ENCODE data around the gene PDAP1. TPM values are rescaled to one million over a fixed set of nuclear protein-coding genes. Genes with fewer than 3 reads are reported as not detected.

Gene PDAP1
- polyA plus RNA-seq, 2 of the 4 experiments (the other 2 are of a cell fraction): 81.8 to 347 TPM

DNA sequence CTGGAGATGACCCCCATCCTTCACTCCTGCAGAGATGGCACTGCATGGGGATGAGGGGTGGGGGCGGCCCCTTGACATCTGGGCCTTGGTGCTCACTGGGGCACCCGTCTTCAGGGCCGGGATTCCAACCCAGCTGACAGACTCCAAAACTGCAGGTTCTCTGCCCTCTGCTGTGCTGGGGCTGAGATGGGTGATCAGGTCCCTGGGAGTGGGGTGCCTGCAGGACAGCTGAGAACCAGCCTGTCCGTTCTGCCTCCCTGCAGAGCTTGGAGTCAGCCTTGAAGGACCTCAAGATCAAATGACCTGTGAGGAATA is 14.3 kb downstream of the PDAP1 start (continued):
- TF ChIP-seq, protein P1, sequence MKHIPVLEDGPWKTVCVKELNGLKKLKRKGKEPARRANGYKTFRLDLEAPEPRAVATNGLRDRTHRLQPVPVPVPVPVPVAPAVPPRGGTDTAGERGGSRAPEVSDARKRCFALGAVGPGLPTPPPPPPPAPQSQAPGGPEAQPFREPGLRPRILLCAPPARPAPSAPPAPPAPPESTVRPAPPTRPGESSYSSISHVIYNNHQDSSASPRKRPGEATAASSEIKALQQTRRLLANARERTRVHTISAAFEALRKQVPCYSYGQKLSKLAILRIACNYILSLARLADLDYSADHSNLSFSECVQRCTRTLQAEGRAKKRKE (CRISPR knock-in tag; IDR thresholded peaks at IDR 0.05; ENCODE audit: low read depth): no peak

DNA sequence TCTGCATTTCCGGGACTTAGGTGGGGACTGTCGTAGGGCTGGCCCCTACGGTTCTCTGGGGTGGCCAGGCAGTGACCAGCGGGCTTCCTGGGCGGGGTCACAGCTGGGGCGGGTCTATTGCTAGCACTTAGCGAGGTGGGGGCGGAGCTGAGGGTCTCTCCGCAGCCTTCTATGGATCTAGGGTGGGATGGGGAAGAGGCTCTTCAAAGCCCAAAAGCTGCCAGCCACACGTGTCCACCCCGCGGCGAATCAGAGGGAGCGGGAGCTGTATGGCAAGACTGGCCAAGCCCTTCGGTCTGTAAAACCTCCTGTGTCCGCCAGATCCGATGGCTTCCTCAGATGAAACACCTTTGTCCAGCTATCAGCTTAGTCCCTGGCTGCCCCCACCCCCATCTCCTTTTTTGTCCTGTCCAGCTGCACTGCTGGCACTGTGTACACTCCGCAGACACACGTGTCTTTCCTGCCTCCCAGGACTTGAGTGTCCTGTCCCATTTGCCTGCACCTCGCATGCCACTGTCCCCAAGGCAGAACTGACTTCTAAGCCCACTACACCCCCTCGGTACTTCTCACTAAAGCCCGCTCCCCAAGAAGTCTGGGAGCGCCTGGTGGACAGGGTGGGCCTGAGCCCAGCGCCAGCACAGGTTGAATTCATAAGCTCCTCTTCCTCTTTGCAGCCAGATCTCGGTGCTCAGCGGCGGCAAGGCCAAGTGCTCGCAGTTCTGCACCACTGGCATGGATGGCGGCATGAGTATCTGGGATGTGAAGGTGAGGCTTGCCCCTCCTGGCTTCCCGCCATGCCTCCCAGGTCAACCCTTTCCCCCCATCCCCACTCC is 14.8 kb downstream of the PDAP1 start:
- ChIA-PET POLR2A (interaction anchor here (2.6 kb wide), 1 partner anchor 15 kb away, joined by 8 read pairs; the partner anchor contains the start of genes BUD31 and PDAP1), CTCF (interaction anchor here (1.0 to 1.6 kb wide), 3 partner anchors 8 to 353 kb away, joined by 3 to 4 read pairs (median 3); no protein-coding TSS in a partner anchor)
- no peak for DNase-seq (ENCODE audit: low read depth in 1 of 2, low spot score in 1 of 2)
- ATAC-seq: no peak; a peak in 1 of 6 replicates
- no peaks in the 10 kb centered on the region for H3K4me1 ChIP-seq
- FAIRE-seq: no peak
- TF ChIP-seq HDAC2 (IDR thresholded peaks at IDR 0.05): no peak
- TF ChIP-seq, protein P2, sequence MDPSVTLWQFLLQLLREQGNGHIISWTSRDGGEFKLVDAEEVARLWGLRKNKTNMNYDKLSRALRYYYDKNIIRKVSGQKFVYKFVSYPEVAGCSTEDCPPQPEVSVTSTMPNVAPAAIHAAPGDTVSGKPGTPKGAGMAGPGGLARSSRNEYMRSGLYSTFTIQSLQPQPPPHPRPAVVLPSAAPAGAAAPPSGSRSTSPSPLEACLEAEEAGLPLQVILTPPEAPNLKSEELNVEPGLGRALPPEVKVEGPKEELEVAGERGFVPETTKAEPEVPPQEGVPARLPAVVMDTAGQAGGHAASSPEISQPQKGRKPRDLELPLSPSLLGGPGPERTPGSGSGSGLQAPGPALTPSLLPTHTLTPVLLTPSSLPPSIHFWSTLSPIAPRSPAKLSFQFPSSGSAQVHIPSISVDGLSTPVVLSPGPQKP (IDR thresholded peaks at IDR 0.05; ENCODE audit: low read depth, low read length): no peak
- no peak for TF ChIP-seq CBX2 (IDR thresholded peaks at IDR 0.05; ENCODE audit: borderline replicate concordance, low read depth)
- no peak for TF ChIP-seq CBX8 (IDR thresholded peaks at IDR 0.05)
- TF ChIP-seq NR3C1 (IDR thresholded peaks at IDR 0.05): no peak
- TF ChIP-seq SMC3 (IDR thresholded peaks at IDR 0.05): no peak
- no peak for TF ChIP-seq RARB (CRISPR knock-in tag; IDR thresholded peaks at IDR 0.05)
- TF ChIP-seq, protein P3, sequence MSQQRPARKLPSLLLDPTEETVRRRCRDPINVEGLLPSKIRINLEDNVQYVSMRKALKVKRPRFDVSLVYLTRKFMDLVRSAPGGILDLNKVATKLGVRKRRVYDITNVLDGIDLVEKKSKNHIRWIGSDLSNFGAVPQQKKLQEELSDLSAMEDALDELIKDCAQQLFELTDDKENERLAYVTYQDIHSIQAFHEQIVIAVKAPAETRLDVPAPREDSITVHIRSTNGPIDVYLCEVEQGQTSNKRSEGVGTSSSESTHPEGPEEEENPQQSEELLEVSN (IDR thresholded peaks at IDR 0.05; ENCODE audit: borderline replicate concordance, low read depth): no peak
- TF ChIP-seq NFE2L2 (conservative IDR thresholded peaks at IDR 0.05; ENCODE audit: low read length): no peak
- TF ChIP-seq, protein P1 (CRISPR knock-in tag; IDR thresholded peaks at IDR 0.05; ENCODE audit: low read depth): no peak
- TF ChIP-seq KDM5A (IDR thresholded peaks at IDR 0.05): no peak
- TF ChIP-seq ZFP36 (IDR thresholded peaks at IDR 0.05; ENCODE audit: borderline replicate concordance, partially characterized antibody): no peak
- H3K4me2 ChIP-seq: no peak overlapping the region
- no peak overlapping the region for H3K27ac ChIP-seq
- no peaks in the 10 kb centered on the region for H3K9me3 ChIP-seq
- WGBS (ENCODE audit: missing lambda C conversion rate): 90% methylated on average over 30 of the region's 30 CpGs
- H3K4me3 ChIP-seq: no peak overlapping the region

DNA sequence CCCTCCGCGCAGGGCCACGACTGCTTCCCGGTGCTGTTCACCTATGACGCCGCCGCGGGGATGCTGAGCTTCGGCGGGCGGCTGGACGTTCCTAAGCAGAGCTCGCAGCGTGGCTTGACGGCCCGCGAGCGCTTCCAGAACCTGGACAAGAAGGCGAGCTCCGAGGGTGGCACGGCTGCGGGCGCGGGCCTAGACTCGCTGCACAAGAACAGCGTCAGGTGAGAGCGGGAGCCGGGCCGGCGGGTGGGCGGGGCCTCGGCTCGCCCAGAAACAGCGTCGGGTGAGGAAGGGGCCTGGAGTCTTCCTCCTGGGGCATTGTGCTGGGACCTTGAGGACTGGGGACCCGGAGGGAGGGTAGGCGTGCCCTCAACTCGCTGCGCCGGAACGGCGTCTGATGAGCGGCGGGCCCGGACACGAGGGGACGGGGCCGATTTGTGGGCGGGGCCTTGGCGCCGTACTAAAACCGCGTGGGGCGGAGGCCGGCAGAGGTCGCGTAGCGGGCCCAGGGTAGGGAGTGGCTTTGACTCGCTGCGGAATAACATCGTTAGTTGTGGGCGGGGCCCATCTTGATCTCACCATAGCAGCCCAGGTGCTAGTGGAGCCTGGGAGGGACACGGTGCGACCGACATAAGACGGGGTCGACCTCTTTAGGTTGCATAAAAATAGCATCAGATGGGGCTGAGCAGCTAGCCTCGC is 15.6 kb downstream of the PDAP1 start:
- CTCF ChIA-PET: interaction anchor here (0.8 to 1.2 kb wide), 3 partner anchors 13 to 352 kb away, joined by 3 to 4 read pairs (median 3); partner anchors contain the start of gene PDAP1
- FAIRE-seq (no peak), ATAC-seq (no peak), DNase-seq (ENCODE audit: low read depth in 1 of 2, low spot score in 1 of 2) (no peak)
- H3K9me3 ChIP-seq: no peaks in the 10 kb centered on the region
- H3K4me1 ChIP-seq: no peaks in the 10 kb centered on the region
- H3K4me2 ChIP-seq: no peak overlapping the region
- H3K4me3 ChIP-seq: no peak overlapping the region
- TF ChIP-seq EHF (CRISPR knock-in tag; IDR thresholded peaks at IDR 0.05) (no peak), JUN (IDR thresholded peaks at IDR 0.05) (no peak), POLR2A (IDR thresholded peaks at IDR 0.05; ENCODE audit: low read length) (no peak), SREBF2 (IDR thresholded peaks at IDR 0.05) (no peak), CBX8 (IDR thresholded peaks at IDR 0.05) (no peak), POLR2AphosphoS2 (conservative IDR thresholded peaks at IDR 0.05; ENCODE audit: low read length) (no peak), ZSCAN20 (CRISPR knock-in tag; IDR thresholded peaks at IDR 0.05) (no peak), FOSB (CRISPR knock-in tag; IDR thresholded peaks at IDR 0.05) (no peak), HOXA7 (CRISPR knock-in tag; IDR thresholded peaks at IDR 0.05) (no peak), GATA3 (IDR thresholded peaks at IDR 0.05; ENCODE audit: borderline replicate concordance) (no peak), KDM5A (IDR thresholded peaks at IDR 0.05) (no peak), HEYL (CRISPR knock-in tag; IDR thresholded peaks at IDR 0.05) (no peak), BHLHE40 (IDR thresholded peaks at IDR 0.05; ENCODE audit: low read depth, low read length) (no peak), NPAS2 (CRISPR knock-in tag; IDR thresholded peaks at IDR 0.05; ENCODE audit: borderline replicate concordance) (no peak)
- TF ChIP-seq, protein P4, sequence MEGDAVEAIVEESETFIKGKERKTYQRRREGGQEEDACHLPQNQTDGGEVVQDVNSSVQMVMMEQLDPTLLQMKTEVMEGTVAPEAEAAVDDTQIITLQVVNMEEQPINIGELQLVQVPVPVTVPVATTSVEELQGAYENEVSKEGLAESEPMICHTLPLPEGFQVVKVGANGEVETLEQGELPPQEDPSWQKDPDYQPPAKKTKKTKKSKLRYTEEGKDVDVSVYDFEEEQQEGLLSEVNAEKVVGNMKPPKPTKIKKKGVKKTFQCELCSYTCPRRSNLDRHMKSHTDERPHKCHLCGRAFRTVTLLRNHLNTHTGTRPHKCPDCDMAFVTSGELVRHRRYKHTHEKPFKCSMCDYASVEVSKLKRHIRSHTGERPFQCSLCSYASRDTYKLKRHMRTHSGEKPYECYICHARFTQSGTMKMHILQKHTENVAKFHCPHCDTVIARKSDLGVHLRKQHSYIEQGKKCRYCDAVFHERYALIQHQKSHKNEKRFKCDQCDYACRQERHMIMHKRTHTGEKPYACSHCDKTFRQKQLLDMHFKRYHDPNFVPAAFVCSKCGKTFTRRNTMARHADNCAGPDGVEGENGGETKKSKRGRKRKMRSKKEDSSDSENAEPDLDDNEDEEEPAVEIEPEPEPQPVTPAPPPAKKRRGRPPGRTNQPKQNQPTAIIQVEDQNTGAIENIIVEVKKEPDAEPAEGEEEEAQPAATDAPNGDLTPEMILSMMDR (IDR thresholded peaks at IDR 0.05): no peak
- POLR2A ChIA-PET: interaction anchor here (0.8 to 2.6 kb wide), 2 partner anchors 15 to 16 kb away, joined by 3 to 8 read pairs; partner anchors contain the start of genes BUD31 and PDAP1
- 95% methylated on average over 64 of the region's 68 CpGs for WGBS (ENCODE audit: missing lambda C conversion rate)
- no peak overlapping the region for H3K27ac ChIP-seq
